Mammary epithelial cell (primary cell): Measurements from ENCODE around the gene TATDN2.

Experiments
- EZH2 ChIP-seq: IDR thresholded peaks from 2 replicates; pipeline ENCODE4 v1.6.1; 2012; ENCODE audit warnings: low read length, inconsistent platforms, borderline replicate concordance
- TF ChIP-seq, protein P1 (sequence below), 2 donors: IDR thresholded peaks in 1 of 2; conservative IDR thresholded peaks in 1 of 2; 2 replicates each; pipeline ENCODE4 v1.5.1; 2011 to 2012; ENCODE audit warnings: inconsistent platforms in 2 of 2, low read length in 2 of 2, mild to moderate bottlenecking in 2 of 2, control low read depth in 1 of 2, low read depth in 1 of 2; ENCODE audit not compliant: insufficient read depth in 1 of 2; ENCODE audit errors: extremely low read depth in 1 of 2

DNA sequence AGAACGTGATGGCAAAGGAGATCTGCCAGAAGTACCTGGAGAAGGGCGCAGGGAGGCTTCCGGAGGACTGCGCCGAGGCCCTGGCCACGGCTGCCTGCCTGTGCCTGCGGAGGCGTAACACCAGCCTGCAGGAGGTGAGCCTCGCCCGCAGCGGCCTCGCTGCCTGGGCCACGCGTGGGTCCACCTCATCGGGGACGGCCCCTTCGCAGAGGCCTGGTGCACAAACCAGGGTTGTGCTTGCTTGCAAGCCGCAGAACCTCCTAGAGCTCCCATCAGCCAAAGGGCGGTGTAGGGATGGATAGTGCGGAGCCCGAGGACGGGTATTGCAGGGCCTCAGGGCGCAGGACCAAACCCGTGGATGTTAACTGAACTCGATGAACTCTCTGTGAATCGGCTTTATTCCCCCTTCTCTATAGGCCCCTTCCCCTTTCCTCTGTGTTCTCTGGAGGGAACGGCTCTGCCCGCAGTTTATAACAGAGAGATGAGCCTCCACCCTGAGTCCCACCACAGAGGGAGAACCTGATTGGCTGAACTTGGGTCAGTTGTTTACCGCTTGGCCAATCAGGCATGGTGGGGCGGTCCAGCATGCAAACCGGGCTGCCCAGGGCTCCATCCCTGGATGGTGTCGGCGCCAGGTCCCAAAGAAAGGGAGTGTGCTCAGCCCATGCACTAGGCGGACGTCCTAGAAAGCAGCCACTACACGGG is 13.6 kb upstream of the TATDN2 start:
- TF ChIP-seq, protein P1, sequence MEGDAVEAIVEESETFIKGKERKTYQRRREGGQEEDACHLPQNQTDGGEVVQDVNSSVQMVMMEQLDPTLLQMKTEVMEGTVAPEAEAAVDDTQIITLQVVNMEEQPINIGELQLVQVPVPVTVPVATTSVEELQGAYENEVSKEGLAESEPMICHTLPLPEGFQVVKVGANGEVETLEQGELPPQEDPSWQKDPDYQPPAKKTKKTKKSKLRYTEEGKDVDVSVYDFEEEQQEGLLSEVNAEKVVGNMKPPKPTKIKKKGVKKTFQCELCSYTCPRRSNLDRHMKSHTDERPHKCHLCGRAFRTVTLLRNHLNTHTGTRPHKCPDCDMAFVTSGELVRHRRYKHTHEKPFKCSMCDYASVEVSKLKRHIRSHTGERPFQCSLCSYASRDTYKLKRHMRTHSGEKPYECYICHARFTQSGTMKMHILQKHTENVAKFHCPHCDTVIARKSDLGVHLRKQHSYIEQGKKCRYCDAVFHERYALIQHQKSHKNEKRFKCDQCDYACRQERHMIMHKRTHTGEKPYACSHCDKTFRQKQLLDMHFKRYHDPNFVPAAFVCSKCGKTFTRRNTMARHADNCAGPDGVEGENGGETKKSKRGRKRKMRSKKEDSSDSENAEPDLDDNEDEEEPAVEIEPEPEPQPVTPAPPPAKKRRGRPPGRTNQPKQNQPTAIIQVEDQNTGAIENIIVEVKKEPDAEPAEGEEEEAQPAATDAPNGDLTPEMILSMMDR (conservative IDR thresholded peaks at IDR 0.05 in 1 of 2, IDR thresholded peaks at IDR 0.05 in 1 of 2; ENCODE audit: extremely low read depth in 1 of 2, insufficient read depth in 1 of 2, low read depth in 1 of 2, low read length in 2 of 2) = no peak
- no peak for TF ChIP-seq EZH2
